CD14-positive monocyte (primary cell): Measurements from ENCODE around the gene ZNF677. TPM values are rescaled to one million over a fixed set of nuclear protein-coding genes. Genes with fewer than 3 reads are reported as not detected.
A peak's percentile ranks its signal among the peaks of the same experiment; 100 is the strongest.
"Not testable (repeated sequence)": the region's sequence is repeated elsewhere in the genome, so short reads cannot be mapped to it uniquely, and the experiment has no call there.

Experiments used
- DNase-seq, 3 donors: peaks; one replicate each; pipeline ENCODE4 v3.0.0-alpha.2; 2011 to 2022
- H2AFZ ChIP-seq: 2 replicates; pipeline ENCODE4 v1.6.0; 2012; ENCODE audit warnings: mild to moderate bottlenecking, low read depth, low read length, inconsistent platforms; ENCODE audit not compliant: insufficient read depth, poor library complexity, severe bottlenecking
- H3K27ac ChIP-seq, 2 donors: 1 replicate in 1 of 2; 2 replicates in 1 of 2; pipeline ENCODE4 v1.5.1; 2012 to 2013; ENCODE audit warnings: low read length in 2 of 2, control low read depth in 1 of 2, inconsistent platforms in 1 of 2, low read depth in 1 of 2, mild to moderate bottlenecking in 1 of 2
- H3K27me3 ChIP-seq, 2 donors: one replicate each; pipeline versions ENCODE4 v1.6.0 to v1.6.1; 2011 to 2013; ENCODE audit warnings: low read length in 2 of 2; ENCODE audit not compliant: control insufficient read depth in 2 of 2, insufficient read depth in 2 of 2
- H3K36me3 ChIP-seq, 2 donors: replicated peaks in 1 of 2; 1 replicate in 1 of 2; 2 replicates in 1 of 2; pipeline versions ENCODE4 v1.5.1 to v1.6.1; 2012 to 2013; ENCODE audit warnings: low read length in 2 of 2, control low read depth in 1 of 2, inconsistent platforms in 1 of 2, mild to moderate bottlenecking in 1 of 2; ENCODE audit not compliant: insufficient read depth in 2 of 2, control insufficient read depth in 1 of 2
- H3K4me1 ChIP-seq, 2 donors: 1 replicate in 1 of 2; 2 replicates in 1 of 2; pipeline versions ENCODE4 v1.5.1 to v1.6.1; 2012 to 2013; ENCODE audit warnings: low read length in 2 of 2, control low read depth in 1 of 2, inconsistent platforms in 1 of 2, mild to moderate bottlenecking in 1 of 2, moderate library complexity in 1 of 2; ENCODE audit not compliant: insufficient read depth in 2 of 2, control insufficient read depth in 1 of 2
- H3K4me2 ChIP-seq: replicated peaks from 2 replicates; pipeline ENCODE3; 2012; ENCODE audit warnings: low read length, moderate library complexity, mild to moderate bottlenecking; ENCODE audit not compliant: poor library complexity, severe bottlenecking; ENCODE audit errors: extremely low read depth
- H3K4me3 ChIP-seq, 3 experiments: fragments of 200-600 bp in 1 of 3; sonication (generic) in 1 of 3; replicated peaks in 1 of 3; 1 replicate in 2 of 3; 2 replicates in 1 of 3; pipeline ENCODE4 v1.5.1; 2011 to 2013; ENCODE audit warnings: low read length in 3 of 3, mild to moderate bottlenecking in 3 of 3, control low read depth in 2 of 3, low read depth in 2 of 3, inconsistent platforms in 1 of 3, moderate library complexity in 1 of 3
- H3K79me2 ChIP-seq: 2 replicates; pipeline ENCODE4 v1.6.0; 2012; ENCODE audit warnings: mild to moderate bottlenecking, control low read depth, inconsistent platforms, low read length, moderate library complexity; ENCODE audit not compliant: insufficient read depth
- H3K9ac ChIP-seq: 2 replicates; pipeline ENCODE4 v1.6.0; 2017; ENCODE audit warnings: low read length, mild to moderate bottlenecking; ENCODE audit not compliant: insufficient read depth, poor library complexity, severe bottlenecking
- H3K9me3 ChIP-seq, 2 donors: replicated peaks in 1 of 2; 1 replicate in 1 of 2; 2 replicates in 1 of 2; pipeline versions ENCODE4 v1.5.1 to v1.6.1; 2012 to 2013; ENCODE audit warnings: low read length in 2 of 2, control low read depth in 1 of 2; ENCODE audit not compliant: control insufficient read depth in 1 of 2, insufficient read depth in 1 of 2
- H4K20me1 ChIP-seq: 2 replicates; pipeline ENCODE4 v1.6.0; 2012; ENCODE audit warnings: mild to moderate bottlenecking, low read length, control low read depth, moderate library complexity; ENCODE audit not compliant: insufficient read depth
- H3K27ac Mint-ChIP-seq, 7 donors: one replicate each; pipeline ENCODE4 v1.8.0; 2020; ENCODE audit warnings: mild to moderate bottlenecking in 7 of 7, mixed read lengths in 7 of 7, moderate library complexity in 6 of 7, inconsistent platforms in 2 of 7
- H3K27me3 Mint-ChIP-seq, 3 donors: one replicate each; pipeline ENCODE4 v1.8.0; 2021 to 2022; ENCODE audit warnings: low read depth in 3 of 3, mild to moderate bottlenecking in 3 of 3, mixed read lengths in 3 of 3, moderate library complexity in 3 of 3, inconsistent platforms in 1 of 3
- H3K36me3 Mint-ChIP-seq, 2 donors: one replicate each; pipeline ENCODE4 v1.8.0; 2020; ENCODE audit warnings: mixed read lengths in 2 of 2, inconsistent platforms in 1 of 2, mild to moderate bottlenecking in 1 of 2
- H3K4me1 Mint-ChIP-seq: one replicate; pipeline ENCODE4 v1.8.0; 2020; ENCODE audit warnings: mild to moderate bottlenecking, mixed read lengths
- H3K4me3 Mint-ChIP-seq, 2 donors: one replicate each; pipeline ENCODE4 v1.8.0; 2020; ENCODE audit warnings: mild to moderate bottlenecking in 2 of 2, mixed read lengths in 2 of 2, moderate library complexity in 1 of 2
- H3K9me3 Mint-ChIP-seq, 7 donors: one replicate each; pipeline ENCODE4 v1.8.0; 2020 to 2022; ENCODE audit warnings: mixed read lengths in 7 of 7, mild to moderate bottlenecking in 6 of 7, moderate library complexity in 6 of 7, inconsistent platforms in 2 of 7
- CTCF ChIP-seq: fragments of 200-600 bp; IDR thresholded peaks from one replicate; pipeline ENCODE4 v1.8.0; 2022; ENCODE audit warnings: antibody characterized with exemption, mild to moderate bottlenecking
- WGBS: methylation state at CpG from one replicate; pipeline ENCODE4 v1.1.5; 2013; ENCODE audit warnings: missing lambda C conversion rate; ENCODE audit not compliant: insufficient coverage; 5-methylcytosine and 5-hydroxymethylcytosine counted together
- intact Hi-C, 2 donors: fragments of 100-400 bp; cut with micrococcal nuclease; formaldehyde crosslinking; loops; one replicate each; pipeline versions ENCODE4 v1.15.0 to v1.15.1; 2023
- polyA plus RNA-seq, 3 donors: library from polyadenylated mRNA; depleted of rRNA in 1 of 3; unstranded in 2 of 3; stranded (reverse) in 1 of 3; fragments of 300-500 nt in 2 of 3; fragments of >200 nt in 1 of 3; fragmentation: Illumina TruSeq in 2 of 3; gene quantifications; 1 replicate in 2 of 3; 2 replicates in 1 of 3; pipeline ENCODE4 v1.2.3, GENCODE V29; 2012 to 2021

ZNF677 gene
- polyA plus RNA-seq, 3 donors = 0.68 to 2.1 (median 1.5) TPM

- peaks cover 60 to 99% (median 98%) of the 10 kb centered on the region in 7 donors for H3K9me3 Mint-ChIP-seq
These were observed 41.9 kb downstream of the ZNF677 start for GRCh38 chr19:53212703-53213320.

GRCh38 chr19:53211554-53211953, 43.1 kb downstream of the ZNF677 start:
- H3K9me3 ChIP-seq = peaks cover 54 to 100% of the 10 kb centered on the region in 2 donors
- peaks cover 10 to 57% of the 10 kb centered on the region in 2 donors for H3K36me3 ChIP-seq
- not testable (repeated sequence) for H3K27ac Mint-ChIP-seq

More at GRCh38 chr19:53212703-53213320, 41.9 kb downstream of the ZNF677 start:
- no peaks in the 10 kb centered on the region for H3K79me2 ChIP-seq
- H3K4me1 ChIP-seq = no peaks in the 10 kb centered on the region
- no peak for DNase-seq
- H3K9ac ChIP-seq = no peak overlapping the region
- H3K36me3 ChIP-seq = peaks cover 10 to 44% of the 10 kb centered on the region in 2 donors
- H3K4me1 Mint-ChIP-seq = no peaks in the 10 kb centered on the region
- H3K27ac ChIP-seq = no peak overlapping the region
- no CpG with 5 or more reads among the region's 2 CpGs for WGBS
- no peak overlapping the region for H2AFZ ChIP-seq
- intact Hi-C loops = no loop called here
- H3K27ac Mint-ChIP-seq = no peak overlapping the region
- H3K36me3 Mint-ChIP-seq = peaks cover 31 to 33% of the 10 kb centered on the region in 2 donors
- TF ChIP-seq CTCF = no peak
- peaks cover 67 to 99% of the 10 kb centered on the region in 2 donors for H3K9me3 ChIP-seq
- H3K27me3 ChIP-seq = no peaks in the 10 kb centered on the region
- peak overlapping the region in 1 of 3 experiments; percentile 29 for H3K4me3 ChIP-seq
- H3K4me2 ChIP-seq = no peak overlapping the region
- H3K4me3 Mint-ChIP-seq = no peak overlapping the region
- peaks cover 0 to 1% (median 0%) of the 10 kb centered on the region in 3 donors for H3K27me3 Mint-ChIP-seq
- H4K20me1 ChIP-seq = no peaks in the 10 kb centered on the region

More at GRCh38 chr19:53211554-53211953, 43.1 kb downstream of the ZNF677 start:
- H4K20me1 ChIP-seq, H3K79me2 ChIP-seq, DNase-seq, intact Hi-C loops, H3K4me1 Mint-ChIP-seq, H3K4me2 ChIP-seq, H3K4me1 ChIP-seq, H3K27me3 ChIP-seq, H3K27me3 Mint-ChIP-seq, H3K4me3 Mint-ChIP-seq, H3K9ac ChIP-seq, H3K27ac ChIP-seq, H2AFZ ChIP-seq: not testable (repeated sequence)
- no CpG with 5 or more reads among the region's 3 CpGs for WGBS
- H3K4me3 ChIP-seq = peak overlapping the region in 1 of 3 experiments; percentile 29
- Mint-ChIP-seq H3K9me3 (peaks cover 70 to 100% (median 98%) of the 10 kb centered on the region in 7 donors), H3K36me3 (peaks cover 44 to 46% of the 10 kb centered on the region in 2 donors)
